B cell (primary cell): ENCODE data around the gene OSBPL5.

Experiments
- EZH2 ChIP-seq: IDR thresholded peaks from 2 replicates; pipeline ENCODE4 v1.6.1; 2012; ENCODE audit warnings: borderline replicate concordance, low read depth, mild to moderate bottlenecking, moderate library complexity, low read length; ENCODE audit not compliant: insufficient read depth, poor library complexity, severe bottlenecking
- TF ChIP-seq, protein P1 (sequence below): fragments of 200-600 bp; IDR thresholded peaks from one replicate; pipeline ENCODE4 v1.8.0; 2022; ENCODE audit warnings: antibody characterized with exemption, mild to moderate bottlenecking

DNA sequence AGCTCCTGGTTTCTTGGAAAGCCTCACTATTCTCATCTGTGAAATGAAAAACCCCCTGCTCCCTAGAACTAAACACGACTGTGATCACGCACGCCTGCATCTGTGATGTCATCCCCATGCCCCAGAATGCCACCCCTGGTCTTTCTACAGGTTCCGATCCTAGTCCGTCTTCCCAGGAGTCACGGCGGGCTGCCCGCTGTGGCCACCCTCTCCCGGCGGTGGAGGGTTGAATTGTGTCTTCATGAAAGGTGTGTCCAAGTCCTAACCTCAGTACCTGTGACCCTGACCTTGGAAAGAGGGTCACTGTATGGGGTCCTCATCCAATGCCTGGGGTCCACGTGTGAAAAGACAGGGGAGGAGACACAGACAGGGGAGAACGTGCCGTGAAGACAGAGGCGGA, 14.4 kb downstream of the OSBPL5 start:
- TF ChIP-seq, protein P1, sequence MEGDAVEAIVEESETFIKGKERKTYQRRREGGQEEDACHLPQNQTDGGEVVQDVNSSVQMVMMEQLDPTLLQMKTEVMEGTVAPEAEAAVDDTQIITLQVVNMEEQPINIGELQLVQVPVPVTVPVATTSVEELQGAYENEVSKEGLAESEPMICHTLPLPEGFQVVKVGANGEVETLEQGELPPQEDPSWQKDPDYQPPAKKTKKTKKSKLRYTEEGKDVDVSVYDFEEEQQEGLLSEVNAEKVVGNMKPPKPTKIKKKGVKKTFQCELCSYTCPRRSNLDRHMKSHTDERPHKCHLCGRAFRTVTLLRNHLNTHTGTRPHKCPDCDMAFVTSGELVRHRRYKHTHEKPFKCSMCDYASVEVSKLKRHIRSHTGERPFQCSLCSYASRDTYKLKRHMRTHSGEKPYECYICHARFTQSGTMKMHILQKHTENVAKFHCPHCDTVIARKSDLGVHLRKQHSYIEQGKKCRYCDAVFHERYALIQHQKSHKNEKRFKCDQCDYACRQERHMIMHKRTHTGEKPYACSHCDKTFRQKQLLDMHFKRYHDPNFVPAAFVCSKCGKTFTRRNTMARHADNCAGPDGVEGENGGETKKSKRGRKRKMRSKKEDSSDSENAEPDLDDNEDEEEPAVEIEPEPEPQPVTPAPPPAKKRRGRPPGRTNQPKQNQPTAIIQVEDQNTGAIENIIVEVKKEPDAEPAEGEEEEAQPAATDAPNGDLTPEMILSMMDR = no peak
- no peak for TF ChIP-seq EZH2
